MM.1S (cell line): ENCODE results near the gene MXRA7.

Experiments used
- CTCF ChIP-seq: fragments of 300-600 bp; sonication (generic); IDR thresholded peaks from 2 replicates; pipeline ENCODE4 v1.5.1; 2016; ENCODE audit warnings: antibody characterized with exemption, low read length, mixed read lengths
- EZH2 ChIP-seq: fragments of 300-600 bp; sonication (generic); optimal IDR thresholded peaks from 2 replicates; pipeline ENCODE3; 2017; ENCODE audit warnings: low read depth, mild to moderate bottlenecking, antibody characterized with exemption, low read length, mixed read lengths

GRCh38 chr17:76744747-76745146, 34.0 kb upstream of the MXRA7 start:
- TF ChIP-seq EZH2 (no peak), CTCF (no peak)
